ENCODE data around the gene EBF3.

DNA sequence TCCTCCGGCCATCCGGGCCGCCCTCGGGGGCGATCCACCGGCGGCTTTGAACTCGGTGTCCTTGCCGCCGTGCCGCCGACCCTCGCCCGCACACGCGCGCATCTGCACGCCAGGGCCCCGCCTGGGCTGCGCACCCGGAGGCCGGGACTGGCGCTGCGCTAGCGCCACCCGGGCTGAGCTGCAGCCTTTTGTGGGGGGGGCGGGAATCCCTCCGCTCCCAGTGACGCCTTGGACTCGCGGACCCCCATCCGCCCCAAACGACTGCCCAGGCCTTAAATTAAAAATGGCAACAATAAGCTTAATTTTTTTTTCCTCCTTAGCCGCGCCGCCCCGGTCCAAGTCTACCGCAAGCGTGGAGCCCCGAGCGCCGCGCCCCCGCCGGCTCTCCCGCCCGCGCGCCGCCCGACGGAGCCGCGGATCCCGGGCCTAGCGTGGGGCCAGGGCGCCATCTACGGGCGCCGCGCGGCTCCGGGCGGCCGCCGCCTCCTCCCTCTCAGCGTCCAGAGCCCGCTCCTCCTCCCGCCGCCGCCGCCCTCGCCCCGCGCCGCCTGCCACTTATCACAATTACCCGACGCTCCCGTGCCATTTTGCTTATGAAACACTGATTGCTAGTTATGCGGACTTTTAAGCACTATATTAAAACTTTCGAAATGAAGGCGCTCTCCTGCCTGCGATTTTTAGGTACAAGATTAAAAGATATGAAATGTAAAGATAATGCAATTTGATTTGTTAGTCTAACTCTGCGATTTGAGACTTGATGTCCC is 7.5 kb upstream of the EBF3 start:
- TF ChIP-seq POLR2AphosphoS5 (IDR thresholded peaks at IDR 0.05; ENCODE audit: low read depth, low read length) (no peak), SIN3A (IDR thresholded peaks at IDR 0.05; ENCODE audit: borderline replicate concordance, insufficient read depth, low read length) (no peak), TAF1 (IDR thresholded peaks at IDR 0.05; ENCODE audit: borderline replicate concordance, insufficient read depth, low read length) (no peak)

All from PFSK-1 (cell line).